Effector memory CD4-positive, alpha-beta T cell (primary cell): ENCODE data around the gene SLC35B3.
"Not testable (repeated sequence)": the region's sequence is repeated elsewhere in the genome, so short reads cannot be mapped to it uniquely, and the experiment has no call there.

Experiments used
- DNase-seq, 3 donors: peaks; one replicate each; pipeline ENCODE4 v3.0.0-alpha.2; 2020
- H3K27ac ChIP-seq: 2 replicates; pipeline ENCODE4 v1.7.0; 2013; ENCODE audit warnings: mild to moderate bottlenecking, low read length, moderate library complexity; ENCODE audit not compliant: insufficient read depth, poor library complexity, severe bottlenecking
- H3K27me3 ChIP-seq: replicated peaks from 2 replicates; pipeline ENCODE4 v1.7.0; 2013; ENCODE audit warnings: mild to moderate bottlenecking, low read length; ENCODE audit not compliant: insufficient read depth, control insufficient read depth, poor library complexity, severe bottlenecking
- H3K36me3 ChIP-seq: 2 replicates; pipeline ENCODE4 v1.7.0; 2013; ENCODE audit warnings: mild to moderate bottlenecking, low read length, moderate library complexity; ENCODE audit not compliant: control insufficient read depth, insufficient read depth
- H3K4me1 ChIP-seq: 2 replicates; pipeline ENCODE4 v1.7.0; 2013; ENCODE audit warnings: low read length, mild to moderate bottlenecking; ENCODE audit not compliant: control insufficient read depth, insufficient read depth, poor library complexity, severe bottlenecking
- H3K4me3 ChIP-seq: 2 replicates; pipeline ENCODE4 v1.7.0; 2013; ENCODE audit warnings: low read length, low read depth, mild to moderate bottlenecking; ENCODE audit not compliant: insufficient read depth, poor library complexity, severe bottlenecking
- H3K9me3 ChIP-seq: 2 replicates; pipeline ENCODE4 v1.7.0; 2013; ENCODE audit warnings: mild to moderate bottlenecking, low read length, moderate library complexity; ENCODE audit not compliant: control insufficient read depth

SLC35B3 gene

DNA sequence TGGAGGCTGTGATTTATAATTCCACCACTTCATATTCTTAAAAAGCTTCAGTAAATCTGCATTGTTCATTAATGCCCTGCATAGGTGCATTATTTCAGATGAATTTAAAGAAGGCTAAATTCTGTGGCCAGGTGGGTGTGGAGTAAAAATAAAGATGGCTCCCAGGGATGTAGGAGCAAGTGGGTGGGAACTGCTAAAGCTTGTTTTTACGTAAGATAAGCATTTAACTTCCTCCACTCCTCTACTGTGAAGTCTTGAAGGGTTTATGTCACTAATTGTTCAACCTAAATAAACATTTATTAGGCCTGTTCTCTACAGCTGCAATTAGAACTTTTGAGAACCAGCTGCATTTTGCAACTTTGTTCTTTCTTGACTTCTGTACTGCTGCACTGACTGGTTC lies 6.8 kb upstream of the SLC35B3 start:
- no peak overlapping the region for H3K27ac ChIP-seq
- no peaks in the 10 kb centered on the region for H3K36me3 ChIP-seq
- no peak overlapping the region for H3K4me3 ChIP-seq
- no peaks in the 10 kb centered on the region for H3K9me3 ChIP-seq
- no peaks in the 10 kb centered on the region for H3K4me1 ChIP-seq
- DNase-seq = no peak
- H3K27me3 ChIP-seq = no peaks in the 10 kb centered on the region

DNA sequence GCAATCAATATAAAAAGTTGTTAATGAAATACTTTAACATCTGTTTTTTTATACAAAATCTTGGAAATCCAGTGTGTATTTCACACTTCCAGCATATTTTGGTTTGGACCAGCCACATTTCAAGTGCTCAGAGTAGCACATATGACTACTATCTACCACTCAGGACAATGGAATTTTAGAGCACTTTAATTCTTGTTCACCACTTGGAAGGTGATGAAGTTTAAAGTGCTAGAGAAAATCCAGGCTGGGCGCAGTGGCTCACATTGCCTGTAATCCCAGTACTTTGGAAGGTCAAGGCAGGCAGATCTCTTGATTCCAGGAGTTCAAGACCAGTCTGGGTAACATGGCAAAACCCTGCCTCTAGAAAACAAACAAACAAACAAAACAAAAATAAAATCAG lies 6.1 kb upstream of the SLC35B3 start:
- Histone ChIP-seq H3K9me3 (no peaks in the 10 kb centered on the region), H3K27me3 (no peaks in the 10 kb centered on the region)

DNA sequence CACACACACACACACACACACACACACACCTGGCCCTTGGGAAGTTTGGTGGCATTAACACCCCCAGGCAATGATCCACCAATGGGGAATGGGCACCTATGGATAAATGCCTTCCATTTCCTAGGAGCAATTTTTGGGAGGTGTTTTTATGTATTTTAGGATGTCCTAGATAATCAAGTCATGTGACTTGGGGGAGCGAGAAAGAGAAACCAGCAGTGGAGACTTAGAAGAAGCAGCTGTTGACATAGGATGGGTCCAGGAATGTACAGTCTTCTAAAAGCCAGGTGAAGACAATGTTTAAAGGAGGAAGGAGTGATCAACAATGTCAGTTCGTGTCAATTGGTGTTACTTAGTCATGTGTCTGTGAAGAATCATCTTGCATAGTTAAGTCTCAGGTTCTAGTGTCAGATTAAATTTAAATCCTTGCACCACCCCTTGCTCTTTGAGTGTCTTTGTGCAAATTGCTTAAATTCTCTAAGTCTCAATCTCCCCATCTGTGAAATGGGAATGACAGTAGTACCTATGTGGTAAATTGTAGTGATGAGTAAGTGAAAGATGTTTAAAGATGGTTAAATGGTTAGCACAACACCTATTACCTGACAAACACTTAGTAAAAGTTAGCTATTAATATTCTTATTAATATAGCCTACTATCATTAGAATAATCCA lies 4.4 kb upstream of the SLC35B3 start:
- no peaks in the 10 kb centered on the region for H3K27me3 ChIP-seq
- H3K36me3 ChIP-seq = no peaks in the 10 kb centered on the region
- H3K4me1 ChIP-seq = peaks cover 6% of the 10 kb centered on the region
- no peak overlapping the region for H3K4me3 ChIP-seq
- no peak overlapping the region for H3K27ac ChIP-seq
- DNase-seq = no peak
- H3K9me3 ChIP-seq = no peaks in the 10 kb centered on the region

More for the DNA sequence above, 6.1 kb upstream of the SLC35B3 start:
- Histone ChIP-seq H3K4me1 (no peaks in the 10 kb centered on the region), H3K4me3 (no peak overlapping the region), H3K36me3 (no peaks in the 10 kb centered on the region), H3K27ac (no peak overlapping the region)
- no peak for DNase-seq

DNA sequence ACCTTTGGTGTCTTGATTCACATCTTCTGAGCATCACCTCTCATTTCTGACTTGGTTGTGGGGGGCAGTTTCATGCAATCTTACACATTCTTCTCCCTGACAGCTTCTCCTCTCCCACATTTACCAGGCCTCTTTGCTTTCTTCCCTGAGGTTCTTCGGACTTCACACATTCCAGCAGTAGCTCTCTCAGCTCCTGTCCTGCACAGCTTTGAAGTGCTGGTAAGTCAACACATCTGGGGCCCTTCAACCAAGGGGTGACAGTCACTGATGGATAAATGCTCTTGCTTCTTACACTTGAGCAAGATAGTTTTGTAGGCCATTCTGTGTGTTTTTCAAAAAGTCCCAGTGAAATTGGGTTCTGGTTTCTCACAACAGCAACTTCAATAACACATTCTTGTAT lies 2.5 kb upstream of the SLC35B3 start:
- no peak overlapping the region for H3K4me3 ChIP-seq
- H3K9me3 ChIP-seq = no peaks in the 10 kb centered on the region
- DNase-seq = no peak
- H3K27ac ChIP-seq = no peak overlapping the region
- no peaks in the 10 kb centered on the region for H3K36me3 ChIP-seq
- H3K4me1 ChIP-seq = peaks cover 7% of the 10 kb centered on the region
- H3K27me3 ChIP-seq = no peaks in the 10 kb centered on the region

DNA sequence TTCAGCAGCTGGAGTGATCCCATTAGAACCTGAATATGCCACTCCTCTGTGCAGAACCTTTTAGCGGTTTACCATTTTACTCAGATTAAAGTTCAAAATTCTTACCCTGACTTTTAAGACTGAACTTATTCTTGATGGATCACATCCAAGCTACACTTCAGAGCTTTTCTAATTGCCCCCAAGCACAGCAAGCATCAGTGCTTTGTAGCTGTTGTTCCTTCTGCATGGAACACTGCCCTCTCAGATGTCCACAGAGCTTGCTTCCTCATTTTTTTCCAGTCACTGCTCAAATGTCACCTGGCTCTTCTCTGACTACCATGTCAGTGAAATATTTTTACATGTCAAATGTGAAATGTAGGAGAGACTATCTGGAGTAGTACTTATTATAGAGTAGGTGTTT lies 1.6 kb upstream of the SLC35B3 start:
- Histone ChIP-seq H3K27ac (no peak overlapping the region), H3K9me3 (no peaks in the 10 kb centered on the region), H3K36me3 (no peaks in the 10 kb centered on the region), H3K4me3 (no peak overlapping the region), H3K4me1 (peaks cover 13% of the 10 kb centered on the region), H3K27me3 (no peaks in the 10 kb centered on the region)
- no peak for DNase-seq

DNA sequence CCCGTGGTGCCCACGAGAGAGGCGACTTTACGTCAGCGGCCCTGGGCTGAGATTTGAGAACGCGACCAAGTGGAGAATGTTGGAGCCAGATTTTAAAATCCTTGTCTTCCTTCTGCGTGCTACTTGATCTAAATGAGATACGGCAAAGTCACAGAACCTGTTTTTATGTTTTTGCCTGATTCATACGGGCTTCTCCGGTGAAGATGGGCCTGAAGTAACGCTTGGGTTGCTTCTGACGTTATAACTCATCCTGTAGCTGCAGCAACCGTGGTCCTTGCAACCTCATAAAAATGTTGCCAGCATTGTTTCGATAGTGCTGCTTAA lies 462 bp upstream of the SLC35B3 start:
- Histone ChIP-seq H3K4me3 (peak overlapping the region; percentile 76), H3K4me1 (peaks cover 13% of the 10 kb centered on the region), H3K27ac (peak overlapping the region; percentile 84), H3K27me3 (no peaks in the 10 kb centered on the region), H3K9me3 (no peaks in the 10 kb centered on the region), H3K36me3 (no peaks in the 10 kb centered on the region)
- no peak for DNase-seq

DNA sequence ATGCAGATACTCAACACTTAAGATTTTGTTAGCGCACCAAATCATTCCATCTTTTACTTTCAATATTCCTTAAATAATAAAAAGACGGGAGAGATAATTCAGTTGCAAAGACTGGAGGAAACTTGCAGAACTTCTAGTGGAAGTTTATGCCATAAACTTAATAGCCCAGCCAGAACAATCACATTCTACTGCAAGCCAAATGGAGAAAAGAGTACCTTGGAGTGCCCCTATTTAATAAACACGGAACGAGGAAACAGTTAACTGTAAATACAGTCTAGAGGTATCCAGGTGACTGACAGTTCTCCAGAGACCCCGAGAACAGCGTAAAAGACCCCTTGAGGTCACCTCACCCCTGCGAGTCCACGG lies 635 bp downstream of the SLC35B3 start:
- Histone ChIP-seq H3K27me3 (no peaks in the 10 kb centered on the region), H3K4me1 (peaks cover 13% of the 10 kb centered on the region), H3K27ac (peak overlapping the region; percentile 84), H3K9me3 (no peaks in the 10 kb centered on the region), H3K4me3 (peak overlapping the region; percentile 76), H3K36me3 (no peaks in the 10 kb centered on the region)
- no peak for DNase-seq

DNA sequence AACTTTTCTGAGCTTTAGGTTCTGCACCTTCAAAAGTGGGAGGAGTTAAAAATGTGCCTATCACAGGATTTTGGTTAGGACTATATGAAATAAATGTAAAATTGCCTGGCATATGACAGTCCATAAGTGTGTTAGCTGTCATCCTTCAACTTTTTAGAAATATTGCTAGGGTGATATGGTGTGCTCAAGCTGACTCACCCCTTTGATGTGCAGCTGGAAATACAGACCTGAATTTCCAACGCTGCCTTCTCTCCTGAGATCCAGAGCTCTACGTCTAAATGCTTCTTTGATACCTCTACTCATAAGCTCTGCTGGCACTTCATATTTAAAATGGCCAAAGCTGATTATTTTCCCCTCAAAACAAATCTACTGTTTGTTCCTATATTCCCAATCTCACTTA lies 2.7 kb downstream of the SLC35B3 start:
- Histone ChIP-seq H3K4me3 (no peak overlapping the region), H3K27ac (no peak overlapping the region)

DNA sequence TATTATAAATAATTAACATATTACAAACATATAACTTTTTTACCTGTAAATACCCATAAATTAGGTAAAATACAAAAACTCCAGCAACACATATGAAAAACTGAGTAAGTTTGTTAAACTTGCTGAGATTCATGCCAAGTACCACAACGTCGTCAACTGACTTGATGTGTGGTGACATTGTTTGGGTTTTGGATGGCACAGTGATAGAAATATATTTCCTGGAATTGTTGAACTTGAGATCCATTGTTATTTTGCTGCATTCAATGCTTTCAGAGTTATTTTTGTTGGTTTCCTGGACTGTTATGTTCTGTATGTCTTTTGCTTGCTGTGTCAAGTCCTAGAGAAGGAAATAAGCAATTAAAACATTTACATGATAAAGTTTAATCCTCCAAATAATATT lies 5.5 kb downstream of the SLC35B3 start:
- H3K4me1 ChIP-seq = peaks cover 8% of the 10 kb centered on the region
- no peaks in the 10 kb centered on the region for H3K27me3 ChIP-seq
- no peak for DNase-seq
- H3K9me3 ChIP-seq = no peaks in the 10 kb centered on the region
- no peak overlapping the region for H3K27ac ChIP-seq
- no peaks in the 10 kb centered on the region for H3K36me3 ChIP-seq
- no peak overlapping the region for H3K4me3 ChIP-seq

More for the DNA sequence above, 2.7 kb downstream of the SLC35B3 start:
- DNase-seq = no peak
- Histone ChIP-seq H3K4me1 (peaks cover 13% of the 10 kb centered on the region), H3K36me3 (no peaks in the 10 kb centered on the region), H3K27me3 (no peaks in the 10 kb centered on the region), H3K9me3 (no peaks in the 10 kb centered on the region)

DNA sequence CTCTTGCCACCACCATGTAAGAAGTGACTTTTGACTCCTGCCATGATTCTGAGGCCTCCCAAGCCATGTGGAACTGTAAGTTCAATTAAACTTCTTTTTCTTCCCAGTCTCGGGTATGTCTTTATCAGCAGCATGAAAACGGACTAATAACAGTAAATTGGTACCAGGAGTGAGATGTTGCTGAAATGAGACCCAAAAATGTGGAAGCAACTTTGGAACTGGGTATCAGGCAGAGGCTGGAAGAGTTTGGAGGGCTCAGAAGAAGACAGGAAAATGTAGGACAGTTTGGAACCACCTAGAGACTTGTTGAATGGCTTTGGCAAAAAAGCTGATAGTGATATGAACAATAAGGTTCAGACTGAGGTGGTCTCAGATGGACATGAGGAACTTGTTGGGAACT lies 8.8 kb downstream of the SLC35B3 start:
- DNase-seq, H3K9me3 ChIP-seq, H3K27me3 ChIP-seq, H3K4me3 ChIP-seq, H3K27ac ChIP-seq, H3K36me3 ChIP-seq, H3K4me1 ChIP-seq: not testable (repeated sequence)
